ENCODE results near the gene PACSIN1.

GRCh38 chr6:34497411-34497810, 31.5 kb downstream of the PACSIN1 start:
- TF ChIP-seq ZNF274 (IDR thresholded peaks at IDR 0.05; ENCODE audit: low read depth, low read length) = no peak
- TF ChIP-seq YY1 (IDR thresholded peaks at IDR 0.05; ENCODE audit: insufficient read depth, insufficient read length) = no peak
- no peak for TF ChIP-seq SUZ12 (IDR thresholded peaks at IDR 0.05; ENCODE audit: extremely low read depth, insufficient read depth, insufficient read length)
